ENCODE measurements around the gene BCKDK. TPM values are rescaled to one million over a fixed set of nuclear protein-coding genes. Genes with fewer than 3 reads are reported as not detected.
"Not testable (repeated sequence)": the region's sequence is repeated elsewhere in the genome, so short reads cannot be mapped to it uniquely, and the experiment has no call there.

BCKDK gene
- polyA plus RNA-seq, 1 donor (not counting 4 experiments of a cell fraction or from before 2014, with no cell fraction given): 19.9 TPM

DNA sequence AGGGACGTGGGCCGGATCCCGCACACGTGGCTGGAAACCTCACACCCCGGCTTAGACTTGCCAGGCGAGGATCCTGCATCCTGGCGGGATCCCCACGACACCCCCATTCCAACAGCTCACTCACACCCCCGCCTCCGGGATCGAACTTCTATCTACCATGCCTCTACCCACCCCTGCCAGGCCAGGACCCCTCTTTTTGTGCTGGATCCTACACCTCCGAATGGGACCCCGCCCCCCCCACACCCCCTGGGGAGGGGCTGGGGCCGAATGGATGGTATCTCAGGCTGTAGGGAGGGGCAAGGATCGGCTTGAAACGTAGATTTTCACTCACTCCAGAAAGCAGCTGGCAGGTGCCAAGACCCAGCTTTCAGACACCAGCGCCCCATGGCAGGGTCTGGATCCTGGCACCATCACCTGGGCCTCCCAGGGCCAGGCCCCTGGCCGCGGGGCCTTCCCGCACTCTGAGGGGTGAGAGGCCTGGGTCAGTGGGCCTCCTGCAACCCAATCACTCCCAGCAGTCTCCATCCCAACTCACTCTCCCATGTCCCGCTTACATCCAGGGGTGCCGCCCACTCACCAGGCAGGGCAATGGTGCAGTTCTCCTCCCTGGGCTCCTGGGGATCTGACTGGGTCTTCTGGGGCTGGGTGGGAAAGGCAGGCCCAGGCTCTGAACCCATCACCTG is 35.0 kb downstream of the BCKDK start:
- Histone ChIP-seq H3K9me3 (ENCODE audit: control insufficient read depth, low read depth, low read length) (no peaks in the 10 kb centered on the region), H3K27ac (ENCODE audit: control insufficient read depth, insufficient read depth, low read length) (no peak overlapping the region), H3K4me2 (ENCODE audit: control insufficient read depth, extremely low read depth, insufficient read depth, low read depth, low read length) (peak overlapping the region; percentile 66), H2AFZ (ENCODE audit: control insufficient read depth, low read length) (peak overlapping the region; percentile 93), H4K20me1 (ENCODE audit: control insufficient read depth, extremely low read depth, insufficient read depth, low read length) (no peaks in the 10 kb centered on the region), H3K4me3 (ENCODE audit: control insufficient read depth in 2 of 3, extremely low read depth in 1 of 3, insufficient read depth in 2 of 3, low read depth in 1 of 3, low read length in 3 of 3) (peak overlapping the region in 1 of 3 experiments; percentile 49), H3K27me3 (ENCODE audit: control insufficient read depth, extremely low read depth, insufficient read depth, low read length) (no peaks in the 10 kb centered on the region), H3K36me3 (ENCODE audit: control insufficient read depth in 2 of 2, extremely low read depth in 1 of 2, insufficient read depth in 2 of 2, low read length in 2 of 2) (no peaks in the 10 kb centered on the region), H3K79me2 (ENCODE audit: control insufficient read depth, insufficient read depth, low read length) (no peaks in the 10 kb centered on the region), H3K9ac (ENCODE audit: control insufficient read depth, extremely low read depth, insufficient read depth, low read length) (peak overlapping the region; percentile 44), H3K4me1 (ENCODE audit: control insufficient read depth, extremely low read depth, insufficient read depth, low read length) (peaks cover 34% of the 10 kb centered on the region), H3K9me1 (ENCODE audit: control insufficient read depth, extremely low read depth, insufficient read depth, low read length) (no peaks in the 10 kb centered on the region)
- dilution Hi-C loops (cut with MboI; ENCODE audit: extremely low pct_ligation_motif_present, low sequenced_read_pairs): no loop called here
- no peak for TF ChIP-seq EZH2 (IDR thresholded peaks at IDR 0.05; ENCODE audit: low read length)
- TF ChIP-seq, protein P1, sequence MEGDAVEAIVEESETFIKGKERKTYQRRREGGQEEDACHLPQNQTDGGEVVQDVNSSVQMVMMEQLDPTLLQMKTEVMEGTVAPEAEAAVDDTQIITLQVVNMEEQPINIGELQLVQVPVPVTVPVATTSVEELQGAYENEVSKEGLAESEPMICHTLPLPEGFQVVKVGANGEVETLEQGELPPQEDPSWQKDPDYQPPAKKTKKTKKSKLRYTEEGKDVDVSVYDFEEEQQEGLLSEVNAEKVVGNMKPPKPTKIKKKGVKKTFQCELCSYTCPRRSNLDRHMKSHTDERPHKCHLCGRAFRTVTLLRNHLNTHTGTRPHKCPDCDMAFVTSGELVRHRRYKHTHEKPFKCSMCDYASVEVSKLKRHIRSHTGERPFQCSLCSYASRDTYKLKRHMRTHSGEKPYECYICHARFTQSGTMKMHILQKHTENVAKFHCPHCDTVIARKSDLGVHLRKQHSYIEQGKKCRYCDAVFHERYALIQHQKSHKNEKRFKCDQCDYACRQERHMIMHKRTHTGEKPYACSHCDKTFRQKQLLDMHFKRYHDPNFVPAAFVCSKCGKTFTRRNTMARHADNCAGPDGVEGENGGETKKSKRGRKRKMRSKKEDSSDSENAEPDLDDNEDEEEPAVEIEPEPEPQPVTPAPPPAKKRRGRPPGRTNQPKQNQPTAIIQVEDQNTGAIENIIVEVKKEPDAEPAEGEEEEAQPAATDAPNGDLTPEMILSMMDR (optimal IDR thresholded peaks at IDR 0.05 in 1 of 3, IDR thresholded peaks at IDR 0.05 in 1 of 3, conservative IDR thresholded peaks at IDR 0.05 in 1 of 3; ENCODE audit: extremely low read depth in 1 of 3, insufficient read depth in 2 of 3, low read length in 3 of 3): no peak
- FAIRE-seq (no peak), DNase-seq (ENCODE audit: low read depth, low spot score) (no peak)

DNA sequence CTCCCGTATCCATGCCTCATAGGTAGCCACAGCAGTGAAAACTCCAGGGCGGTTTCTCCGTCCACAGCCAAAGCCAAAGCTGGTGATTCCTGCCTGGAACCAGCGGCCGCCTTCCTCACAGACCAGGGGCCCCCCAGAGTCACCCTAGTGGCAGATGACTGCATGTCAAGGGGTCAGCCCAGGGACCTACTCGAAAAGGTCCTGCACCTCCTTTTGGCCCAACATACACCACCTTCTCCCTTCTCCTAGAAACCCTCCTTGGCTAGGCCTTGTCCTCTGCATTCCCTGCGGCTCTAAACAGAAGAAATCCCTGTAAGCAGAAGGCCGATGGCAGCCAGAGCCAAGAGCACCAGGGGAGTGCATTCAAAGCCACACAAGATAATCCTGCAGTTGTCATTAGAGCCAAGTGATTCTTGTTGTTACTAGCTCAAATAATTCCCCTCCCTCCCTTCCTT is 35.5 kb downstream of the BCKDK start:
- Histone ChIP-seq H3K79me2 (ENCODE audit: control insufficient read depth, insufficient read depth, low read length) (no peaks in the 10 kb centered on the region), H3K4me3 (ENCODE audit: control insufficient read depth in 2 of 3, extremely low read depth in 1 of 3, insufficient read depth in 2 of 3, low read depth in 1 of 3, low read length in 3 of 3) (no peak overlapping the region), H4K20me1 (ENCODE audit: control insufficient read depth, extremely low read depth, insufficient read depth, low read length) (no peaks in the 10 kb centered on the region), H3K9me1 (ENCODE audit: control insufficient read depth, extremely low read depth, insufficient read depth, low read length) (no peaks in the 10 kb centered on the region), H3K9me3 (ENCODE audit: control insufficient read depth, low read depth, low read length) (no peaks in the 10 kb centered on the region), H2AFZ (ENCODE audit: control insufficient read depth, low read length) (no peak overlapping the region), H3K4me1 (ENCODE audit: control insufficient read depth, extremely low read depth, insufficient read depth, low read length) (peaks cover 32% of the 10 kb centered on the region), H3K9ac (ENCODE audit: control insufficient read depth, extremely low read depth, insufficient read depth, low read length) (no peak overlapping the region), H3K27ac (ENCODE audit: control insufficient read depth, insufficient read depth, low read length) (no peak overlapping the region), H3K4me2 (ENCODE audit: control insufficient read depth, extremely low read depth, insufficient read depth, low read depth, low read length) (no peak overlapping the region), H3K27me3 (ENCODE audit: control insufficient read depth, extremely low read depth, insufficient read depth, low read length) (no peaks in the 10 kb centered on the region), H3K36me3 (ENCODE audit: control insufficient read depth in 2 of 2, extremely low read depth in 1 of 2, insufficient read depth in 2 of 2, low read length in 2 of 2) (no peaks in the 10 kb centered on the region)
- TF ChIP-seq, protein P1 (optimal IDR thresholded peaks at IDR 0.05 in 1 of 3, IDR thresholded peaks at IDR 0.05 in 1 of 3, conservative IDR thresholded peaks at IDR 0.05 in 1 of 3; ENCODE audit: extremely low read depth in 1 of 3, insufficient read depth in 2 of 3, low read length in 3 of 3): no peak
- no peak for TF ChIP-seq EZH2 (IDR thresholded peaks at IDR 0.05; ENCODE audit: low read length)
- dilution Hi-C loops (cut with MboI; ENCODE audit: extremely low pct_ligation_motif_present, low sequenced_read_pairs): no loop called here
- FAIRE-seq (no peak), DNase-seq (ENCODE audit: low read depth, low spot score) (no peak)

DNA sequence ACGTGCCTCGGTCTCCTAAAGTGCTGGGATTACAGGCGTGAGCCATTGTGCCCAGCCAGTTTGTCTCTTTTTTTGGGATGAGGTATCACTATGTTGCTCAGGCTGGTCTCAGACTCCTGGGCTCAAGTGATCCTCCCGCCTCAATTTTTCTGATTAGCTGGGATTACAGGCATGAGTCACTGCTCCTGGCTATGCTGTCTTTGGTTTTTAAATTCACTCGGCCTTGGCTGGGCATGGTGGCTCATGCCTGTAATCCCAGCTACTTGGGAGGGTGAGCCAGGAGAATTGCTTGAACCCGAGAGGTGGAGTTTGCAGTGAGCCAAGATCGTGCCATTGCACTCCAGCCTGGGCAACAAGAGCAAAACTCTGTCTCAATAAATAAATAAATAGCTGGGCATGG is 36.2 kb downstream of the BCKDK start:
- H2AFZ ChIP-seq (ENCODE audit: control insufficient read depth, low read length); dilution Hi-C loops (cut with MboI; ENCODE audit: extremely low pct_ligation_motif_present, low sequenced_read_pairs); FAIRE-seq; H3K79me2 ChIP-seq (ENCODE audit: control insufficient read depth, insufficient read depth, low read length); H3K27ac ChIP-seq (ENCODE audit: control insufficient read depth, insufficient read depth, low read length); H3K27me3 ChIP-seq (ENCODE audit: control insufficient read depth, extremely low read depth, insufficient read depth, low read length); H3K9me1 ChIP-seq (ENCODE audit: control insufficient read depth, extremely low read depth, insufficient read depth, low read length); H3K9ac ChIP-seq (ENCODE audit: control insufficient read depth, extremely low read depth, insufficient read depth, low read length); DNase-seq (ENCODE audit: low read depth, low spot score); H3K4me2 ChIP-seq (ENCODE audit: control insufficient read depth, extremely low read depth, insufficient read depth, low read depth, low read length); H3K4me3 ChIP-seq (ENCODE audit: control insufficient read depth in 2 of 3, extremely low read depth in 1 of 3, insufficient read depth in 2 of 3, low read depth in 1 of 3, low read length in 3 of 3); H3K9me3 ChIP-seq (ENCODE audit: control insufficient read depth, low read depth, low read length); H4K20me1 ChIP-seq (ENCODE audit: control insufficient read depth, extremely low read depth, insufficient read depth, low read length); H3K36me3 ChIP-seq (ENCODE audit: control insufficient read depth in 2 of 2, extremely low read depth in 1 of 2, insufficient read depth in 2 of 2, low read length in 2 of 2): not testable (repeated sequence)
- H3K4me1 ChIP-seq (ENCODE audit: control insufficient read depth, extremely low read depth, insufficient read depth, low read length): peaks cover 25% of the 10 kb centered on the region
